ENCODE results near the gene SPIC. TPM values are rescaled to one million over a fixed set of nuclear protein-coding genes. Genes with fewer than 3 reads are reported as not detected.

SPIC gene
- polyA plus RNA-seq, 2 of the 4 experiments (the other 2 are of a cell fraction) = not detected

DNA sequence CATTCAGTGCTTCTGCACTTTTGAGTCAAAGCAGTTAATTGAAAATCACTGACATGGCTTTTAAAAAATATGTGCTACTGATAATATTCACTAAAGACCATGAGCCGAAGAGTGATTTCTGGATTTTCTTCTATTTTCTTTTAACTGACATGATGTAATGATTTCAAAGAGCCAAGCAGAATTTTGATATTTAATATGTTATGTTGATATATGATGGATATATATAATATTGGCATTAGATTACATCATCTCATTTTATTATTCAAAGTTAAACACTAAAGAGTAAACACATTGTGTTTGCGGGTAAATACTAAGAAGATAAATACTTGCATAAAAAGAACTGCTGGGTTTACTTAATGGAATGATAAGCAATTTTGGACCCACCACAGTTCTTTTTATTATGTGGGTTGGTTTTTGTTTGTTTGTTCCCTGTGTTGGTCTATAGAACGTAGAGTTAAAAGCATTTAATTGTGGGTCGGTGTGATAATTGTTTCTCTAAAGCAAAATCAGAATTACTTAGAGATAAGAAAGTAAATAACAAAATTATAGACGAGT, 692 bp downstream of the SPIC start:
- FAIRE-seq (no peak), DNase-seq (ENCODE audit: low read depth in 1 of 2, low spot score in 1 of 2) (no peak), ATAC-seq (no peak)
- Histone ChIP-seq H3K9me3 (no peaks in the 10 kb centered on the region), H3K4me1 (no peaks in the 10 kb centered on the region), H3K4me2 (no peak overlapping the region), H3K27ac (no peak overlapping the region), H3K4me3 (no peak overlapping the region)
- POLR2A ChIA-PET = no interaction called here
- 42% methylated on average over 5 of the region's 5 CpGs for WGBS (ENCODE audit: missing lambda C conversion rate)
- TF ChIP-seq MAFK (IDR thresholded peaks at IDR 0.05; ENCODE audit: partially characterized antibody) (no peak), GATA3 (IDR thresholded peaks at IDR 0.05; ENCODE audit: borderline replicate concordance) (peak; percentile 16; the same call in 1 of the 2 replicates)
- CTCF ChIA-PET = no interaction called here

- TF ChIP-seq, protein P1, sequence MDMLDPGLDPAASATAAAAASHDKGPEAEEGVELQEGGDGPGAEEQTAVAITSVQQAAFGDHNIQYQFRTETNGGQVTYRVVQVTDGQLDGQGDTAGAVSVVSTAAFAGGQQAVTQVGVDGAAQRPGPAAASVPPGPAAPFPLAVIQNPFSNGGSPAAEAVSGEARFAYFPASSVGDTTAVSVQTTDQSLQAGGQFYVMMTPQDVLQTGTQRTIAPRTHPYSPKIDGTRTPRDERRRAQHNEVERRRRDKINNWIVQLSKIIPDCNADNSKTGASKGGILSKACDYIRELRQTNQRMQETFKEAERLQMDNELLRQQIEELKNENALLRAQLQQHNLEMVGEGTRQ (IDR thresholded peaks at IDR 0.05) = no peak
- TF ChIP-seq TP53 (CRISPR knock-in tag; IDR thresholded peaks at IDR 0.05) (no peak), CTCF (IDR thresholded peaks at IDR 0.05) (no peak), EHF (CRISPR knock-in tag; IDR thresholded peaks at IDR 0.05) (no peak), MYC (IDR thresholded peaks at IDR 0.05; ENCODE audit: borderline replicate concordance, low read length) (no peak), JUNB (IDR thresholded peaks at IDR 0.05) (no peak), CHD2 (IDR thresholded peaks at IDR 0.05; ENCODE audit: low read length, partially characterized antibody) (no peak), PHF8 (IDR thresholded peaks at IDR 0.05; ENCODE audit: borderline replicate concordance, low read depth) (no peak), HDAC2 (IDR thresholded peaks at IDR 0.05) (no peak), FOXS1 (CRISPR knock-in tag; IDR thresholded peaks at IDR 0.05) (no peak), RARB (CRISPR knock-in tag; IDR thresholded peaks at IDR 0.05) (no peak), CBX8 (IDR thresholded peaks at IDR 0.05) (no peak), NPAS2 (CRISPR knock-in tag; IDR thresholded peaks at IDR 0.05; ENCODE audit: borderline replicate concordance) (no peak), EHMT2 (IDR thresholded peaks at IDR 0.05; ENCODE audit: low read depth) (no peak), TFCP2L1 (CRISPR knock-in tag; IDR thresholded peaks at IDR 0.05) (no peak), FOSL2 (IDR thresholded peaks at IDR 0.05) (no peak), FOSL2 (CRISPR knock-in tag; IDR thresholded peaks at IDR 0.05) (no peak)
- TF ChIP-seq, protein P2, sequence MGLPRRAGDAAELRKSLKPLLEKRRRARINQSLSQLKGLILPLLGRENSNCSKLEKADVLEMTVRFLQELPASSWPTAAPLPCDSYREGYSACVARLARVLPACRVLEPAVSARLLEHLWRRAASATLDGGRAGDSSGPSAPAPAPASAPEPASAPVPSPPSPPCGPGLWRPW (IDR thresholded peaks at IDR 0.05) = no peak
- TF ChIP-seq, protein P3, sequence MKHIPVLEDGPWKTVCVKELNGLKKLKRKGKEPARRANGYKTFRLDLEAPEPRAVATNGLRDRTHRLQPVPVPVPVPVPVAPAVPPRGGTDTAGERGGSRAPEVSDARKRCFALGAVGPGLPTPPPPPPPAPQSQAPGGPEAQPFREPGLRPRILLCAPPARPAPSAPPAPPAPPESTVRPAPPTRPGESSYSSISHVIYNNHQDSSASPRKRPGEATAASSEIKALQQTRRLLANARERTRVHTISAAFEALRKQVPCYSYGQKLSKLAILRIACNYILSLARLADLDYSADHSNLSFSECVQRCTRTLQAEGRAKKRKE (CRISPR knock-in tag; IDR thresholded peaks at IDR 0.05; ENCODE audit: low read depth) = no peak
- TF ChIP-seq, protein P4, sequence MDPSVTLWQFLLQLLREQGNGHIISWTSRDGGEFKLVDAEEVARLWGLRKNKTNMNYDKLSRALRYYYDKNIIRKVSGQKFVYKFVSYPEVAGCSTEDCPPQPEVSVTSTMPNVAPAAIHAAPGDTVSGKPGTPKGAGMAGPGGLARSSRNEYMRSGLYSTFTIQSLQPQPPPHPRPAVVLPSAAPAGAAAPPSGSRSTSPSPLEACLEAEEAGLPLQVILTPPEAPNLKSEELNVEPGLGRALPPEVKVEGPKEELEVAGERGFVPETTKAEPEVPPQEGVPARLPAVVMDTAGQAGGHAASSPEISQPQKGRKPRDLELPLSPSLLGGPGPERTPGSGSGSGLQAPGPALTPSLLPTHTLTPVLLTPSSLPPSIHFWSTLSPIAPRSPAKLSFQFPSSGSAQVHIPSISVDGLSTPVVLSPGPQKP (IDR thresholded peaks at IDR 0.05; ENCODE audit: low read depth, low read length) = no peak
- DNase-seq (ENCODE audit: low read depth in 1 of 2, low spot score in 1 of 2) (no peak), FAIRE-seq (no peak), ATAC-seq (0 out of 6 replicates have a peak, but pooled peaks of 1 of the 2 experiments have one; percentile 20)
- no peak overlapping the region for H3K27ac ChIP-seq
- H3K9me3 ChIP-seq = no peaks in the 10 kb centered on the region
- CTCF ChIA-PET = interaction anchor here (0.6 kb wide), 2 partner anchors 26 to 37 kb away, joined by 3 read pairs; no protein-coding TSS in a partner anchor
- no peaks in the 10 kb centered on the region for H3K4me1 ChIP-seq
- H3K4me3 ChIP-seq = no peak overlapping the region
- no peak overlapping the region for H3K4me2 ChIP-seq
- POLR2A ChIA-PET = no interaction called here
- 11% methylated on average over 1 of the region's 1 CpG for WGBS (ENCODE audit: missing lambda C conversion rate)
Observed at GRCh38 chr12:101480849-101481248, 5.7 kb downstream of the SPIC start.
